ENCODE results near the gene STIP1. TPM values are rescaled to one million over a fixed set of nuclear protein-coding genes. Genes with fewer than 3 reads are reported as not detected.

STIP1 gene
- total RNA-seq, 2 experiments from 2014 or later: 398 to 403 TPM

- no peak overlapping the region for H3K4me3 Mint-ChIP-seq
- POLR2A ChIA-PET: interaction anchor here (0.7 kb wide), 1 partner anchor 12 kb away, joined by 3 read pairs; no protein-coding TSS in a partner anchor
- H3K9me3 Mint-ChIP-seq (ENCODE audit: low read depth): no peaks in the 10 kb centered on the region
- no peaks in the 10 kb centered on the region for H3K27me3 Mint-ChIP-seq
- CTCF ChIA-PET: interaction anchor here (0.6 kb wide), 1 partner anchor 41 kb away, joined by 3 read pairs; no protein-coding TSS in a partner anchor
- ATAC-seq (no peak), DNase-seq (no peak)
- H3K27ac Mint-ChIP-seq: no peak overlapping the region
- H3K36me3 Mint-ChIP-seq (ENCODE audit: low read depth): peaks cover 72% of the 10 kb centered on the region
- intact Hi-C loops (cut with DNase I, micrococcal nuclease): no loop called here
- peaks cover 29% of the 10 kb centered on the region for H3K4me1 Mint-ChIP-seq
Measured at GRCh38 chr11:64211181-64211872, 25.4 kb downstream of the STIP1 start.

- H3K9me3 Mint-ChIP-seq (ENCODE audit: low read depth): no peaks in the 10 kb centered on the region
- CTCF ChIA-PET: interaction anchor here (0.6 to 2.9 kb wide), 5 partner anchors 10 to 84 kb away, joined by 3 to 12 read pairs (median 3); no protein-coding TSS in a partner anchor
- intact Hi-C loops (cut with DNase I, micrococcal nuclease): no loop called here
Measured at GRCh38 chr11:64216879-64217278, 30.9 kb downstream of the STIP1 start.

GRCh38 chr11:64218628-64219353 is 32.8 kb downstream of the STIP1 start:
- H3K27me3 Mint-ChIP-seq: no peaks in the 10 kb centered on the region
- ChIA-PET POLR2A (no interaction called here), CTCF (interaction anchor here (2.9 kb wide), 1 partner anchor 14 kb away, joined by 12 read pairs; no protein-coding TSS in a partner anchor)
- H3K4me1 Mint-ChIP-seq: peaks cover 10% of the 10 kb centered on the region
- ATAC-seq (no peak), DNase-seq (no peak)
- no peak overlapping the region for H3K4me3 Mint-ChIP-seq
- intact Hi-C loops (cut with DNase I, micrococcal nuclease): no loop called here
- peaks cover 40% of the 10 kb centered on the region for H3K36me3 Mint-ChIP-seq (ENCODE audit: low read depth)
- no peak overlapping the region for H3K27ac Mint-ChIP-seq
- no peaks in the 10 kb centered on the region for H3K9me3 Mint-ChIP-seq (ENCODE audit: low read depth)

More at GRCh38 chr11:64216879-64217278, 30.9 kb downstream of the STIP1 start:
- H3K4me1 Mint-ChIP-seq: peaks cover 10% of the 10 kb centered on the region
- no peak for DNase-seq
- H3K27ac Mint-ChIP-seq: no peak overlapping the region
- ATAC-seq: no peak
- H3K36me3 Mint-ChIP-seq (ENCODE audit: low read depth): peaks cover 48% of the 10 kb centered on the region
- POLR2A ChIA-PET: interaction anchor here (0.6 to 1.1 kb wide), 2 partner anchors 9 to 1286 kb away, joined by 3 to 4 read pairs; no protein-coding TSS in a partner anchor
- no peak overlapping the region for H3K4me3 Mint-ChIP-seq
- no peaks in the 10 kb centered on the region for H3K27me3 Mint-ChIP-seq

- intact Hi-C loops (cut with DNase I, micrococcal nuclease): no loop called here
- Mint-ChIP-seq H3K9me3 (ENCODE audit: low read depth) (no peaks in the 10 kb centered on the region), H3K27me3 (no peaks in the 10 kb centered on the region), H3K36me3 (ENCODE audit: low read depth) (peaks cover 41% of the 10 kb centered on the region), H3K4me3 (no peak overlapping the region), H3K27ac (no peak overlapping the region), H3K4me1 (peaks cover 8% of the 10 kb centered on the region)
- POLR2A ChIA-PET: no interaction called here
- CTCF ChIA-PET: interaction anchor here (2.9 kb wide), 1 partner anchor 15 kb away, joined by 12 read pairs; no protein-coding TSS in a partner anchor
- no peak for ATAC-seq
- no peak for DNase-seq
Measured at GRCh38 chr11:64219354-64219684, 33.3 kb downstream of the STIP1 start.

- no peak overlapping the region for H3K27ac Mint-ChIP-seq
- H3K27me3 Mint-ChIP-seq: no peaks in the 10 kb centered on the region
- peaks cover 36% of the 10 kb centered on the region for H3K36me3 Mint-ChIP-seq (ENCODE audit: low read depth)
- no peaks in the 10 kb centered on the region for H3K9me3 Mint-ChIP-seq (ENCODE audit: low read depth)
- peaks cover 7% of the 10 kb centered on the region for H3K4me1 Mint-ChIP-seq
- ATAC-seq (no peak), DNase-seq (no peak)
- intact Hi-C loops (cut with DNase I, micrococcal nuclease): no loop called here
- ChIA-PET POLR2A (no interaction called here), CTCF (no interaction called here)
- H3K4me3 Mint-ChIP-seq: no peak overlapping the region
Measured at GRCh38 chr11:64219755-64220154, 33.8 kb downstream of the STIP1 start.

GRCh38 chr11:64220271-64220670 is 34.3 kb downstream of the STIP1 start:
- no peak for ATAC-seq
- CTCF ChIA-PET: no interaction called here
- Mint-ChIP-seq H3K27me3 (no peaks in the 10 kb centered on the region), H3K36me3 (ENCODE audit: low read depth) (peaks cover 31% of the 10 kb centered on the region), H3K4me1 (peaks cover 6% of the 10 kb centered on the region), H3K9me3 (ENCODE audit: low read depth) (no peaks in the 10 kb centered on the region), H3K4me3 (no peak overlapping the region), H3K27ac (no peak overlapping the region)
- intact Hi-C loops (cut with DNase I, micrococcal nuclease): no loop called here
- POLR2A ChIA-PET: no interaction called here
- DNase-seq: no peak

- no peaks in the 10 kb centered on the region for H3K27me3 Mint-ChIP-seq
- H3K4me1 Mint-ChIP-seq: peaks cover 6% of the 10 kb centered on the region
- ChIA-PET POLR2A (no interaction called here), CTCF (no interaction called here)
- no peak overlapping the region for H3K4me3 Mint-ChIP-seq
- no peak for DNase-seq
- ATAC-seq: no peak
- intact Hi-C loops (cut with DNase I, micrococcal nuclease): no loop called here
- H3K9me3 Mint-ChIP-seq (ENCODE audit: low read depth): no peaks in the 10 kb centered on the region
- H3K36me3 Mint-ChIP-seq (ENCODE audit: low read depth): peaks cover 29% of the 10 kb centered on the region
- no peak overlapping the region for H3K27ac Mint-ChIP-seq
Measured at GRCh38 chr11:64220798-64221197, 34.8 kb downstream of the STIP1 start.

- H3K27me3 Mint-ChIP-seq: no peaks in the 10 kb centered on the region
- intact Hi-C loops (cut with DNase I, micrococcal nuclease): no loop called here
- H3K27ac Mint-ChIP-seq: no peak overlapping the region
- DNase-seq (no peak), ATAC-seq (no peak)
- POLR2A ChIA-PET: interaction anchor here (4.4 kb wide), 1 partner anchor 16 kb away, joined by 28 read pairs; the partner anchor contains the start of gene FERMT3
- CTCF ChIA-PET: interaction anchor here (0.8 kb wide), 1 partner anchor 8 kb away, joined by 3 read pairs; no protein-coding TSS in a partner anchor
- no peak overlapping the region for H3K4me3 Mint-ChIP-seq
- H3K36me3 Mint-ChIP-seq (ENCODE audit: low read depth): peaks cover 20% of the 10 kb centered on the region
- peaks cover 11% of the 10 kb centered on the region for H3K4me1 Mint-ChIP-seq
- H3K9me3 Mint-ChIP-seq (ENCODE audit: low read depth): no peaks in the 10 kb centered on the region
Measured at GRCh38 chr11:64222651-64223000, 36.7 kb downstream of the STIP1 start.

GRCh38 chr11:64223001-64223651 is 37.2 kb downstream of the STIP1 start:
- ChIA-PET CTCF (interaction anchor here (0.6 to 1.5 kb wide), 9 partner anchors 8 to 602 kb away, joined by 3 to 6 read pairs (median 4); partner anchors contain the start of genes FERMT3, PRDX5 and TRMT112), POLR2A (interaction anchor here (0.5 to 4.4 kb wide), 2 partner anchors 11 to 17 kb away, joined by 3 to 28 read pairs; partner anchors contain the start of gene FERMT3)
- intact Hi-C loops (cut with DNase I, micrococcal nuclease): no loop called here
- Mint-ChIP-seq H3K27ac (no peak overlapping the region), H3K4me1 (peaks cover 16% of the 10 kb centered on the region), H3K27me3 (no peaks in the 10 kb centered on the region), H3K4me3 (no peak overlapping the region), H3K9me3 (ENCODE audit: low read depth) (no peaks in the 10 kb centered on the region), H3K36me3 (ENCODE audit: low read depth) (peaks cover 18% of the 10 kb centered on the region)
- ATAC-seq (no peak), DNase-seq (no peak)

- H3K27ac Mint-ChIP-seq: no peak overlapping the region
Measured at GRCh38 chr11:64224151-64224890, 38.4 kb downstream of the STIP1 start.

More at GRCh38 chr11:64224151-64224890, 38.4 kb downstream of the STIP1 start:
- DNase-seq (no peak), ATAC-seq (no peak)
- intact Hi-C loops (cut with DNase I, micrococcal nuclease): no loop called here
- Mint-ChIP-seq H3K4me3 (peak overlapping the region; percentile 87), H3K9me3 (ENCODE audit: low read depth) (no peaks in the 10 kb centered on the region), H3K27me3 (no peaks in the 10 kb centered on the region), H3K4me1 (peaks cover 25% of the 10 kb centered on the region), H3K36me3 (ENCODE audit: low read depth) (peaks cover 14% of the 10 kb centered on the region)
- POLR2A ChIA-PET: interaction anchor here (4.4 kb wide), 1 partner anchor 18 kb away, joined by 28 read pairs; the partner anchor contains the start of gene FERMT3
- CTCF ChIA-PET: interaction anchor here (0.5 to 1.5 kb wide), 8 partner anchors 8 to 600 kb away, joined by 3 to 6 read pairs (median 4); partner anchors contain the start of genes FERMT3, FKBP2, PRDX5 and TRMT112
